ENCODE measurements around the gene GNPDA2. TPM values are rescaled to one million over a fixed set of nuclear protein-coding genes. Genes with fewer than 3 reads are reported as not detected.

Gene GNPDA2
- total RNA-seq, 2 donors from 2014 or later: 6.2 to 8.4 TPM

Other genes starting within 250 kb of the GNPDA2 start
- gene YIPF7, start 74.9 kb downstream of the GNPDA2 start, total RNA-seq: not detected
- 10 to 100 TPM; 20.5 to 21.0 TPM for gene GUF1, start 48.1 kb downstream of the GNPDA2 start, total RNA-seq